Upper lobe of right lung (tissue), 1 donor: ENCODE measurements around the gene PIK3AP1. TPM values are rescaled to one million over a fixed set of nuclear protein-coding genes. Genes with fewer than 3 reads are reported as not detected.

Experiments used
- ATAC-seq: fragments of 200-7000 bp; cut with Tn5 transposase; one replicate; pipeline ENCODE4 v1.9.1; 2020; ENCODE audit warnings: mild to moderate bottlenecking, moderate library complexity
- DNase-seq: peaks from one replicate; pipeline ENCODE4 v3.0.0-alpha.2; 2020
- H3K27ac ChIP-seq: fragments of 200-600 bp; one replicate; pipeline ENCODE4 v1.8.0; 2022
- H3K27me3 ChIP-seq: fragments of 200-600 bp; one replicate; pipeline ENCODE4 v1.8.0; 2022; ENCODE audit warnings: mild to moderate bottlenecking
- H3K36me3 ChIP-seq: fragments of 200-600 bp; one replicate; pipeline ENCODE4 v1.8.0; 2022
- H3K4me1 ChIP-seq: fragments of 200-600 bp; one replicate; pipeline ENCODE4 v1.8.0; 2022
- H3K4me3 ChIP-seq: fragments of 200-600 bp; one replicate; pipeline ENCODE4 v1.8.0; 2022; ENCODE audit warnings: mild to moderate bottlenecking
- H3K9me3 ChIP-seq: fragments of 200-600 bp; one replicate; pipeline ENCODE4 v1.8.0; 2022
- intact Hi-C: fragments of 100-400 bp; cut with DNase I; formaldehyde crosslinking; loops from one replicate; pipeline ENCODE4 v1.11.0; 2022
- total RNA-seq: library from RNA; stranded (reverse); fragmentation: NEBNext Ultra II Directional; extraction: Animal tissue kit (Norgen Biotek cat#: 25700); gene quantifications from one replicate; pipeline ENCODE4 v1.2.1, GENCODE V29; 2021
- TF ChIP-seq, protein P1 (sequence below): fragments of 200-600 bp; IDR thresholded peaks from one replicate; pipeline ENCODE4 v1.8.0; 2022; ENCODE audit warnings: antibody characterized with exemption
- donor health status: DM: no; HTN: yes; CAD: no; lungs with severe emphysema.

Gene PIK3AP1
- total RNA-seq, 1 donor from 2014 or later = 65.2 TPM

DNA sequence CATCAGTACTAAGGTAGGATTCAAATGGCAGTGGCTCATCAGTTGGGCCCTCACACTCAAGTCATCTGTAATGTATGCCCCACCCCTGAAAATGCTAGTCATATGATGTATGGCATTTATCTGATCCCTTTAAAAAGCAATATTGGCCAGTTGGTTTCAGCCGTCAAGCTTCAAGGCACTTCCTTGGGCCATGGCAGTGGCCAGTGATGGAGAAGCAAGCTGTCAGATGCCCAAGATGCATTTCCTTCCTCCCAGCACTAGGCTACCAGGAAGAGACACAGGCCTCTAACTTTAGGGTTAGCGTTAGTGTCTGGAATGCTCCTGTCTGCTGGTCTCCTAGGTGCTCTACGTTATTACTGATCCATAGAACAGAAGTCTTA is 64.1 kb downstream of the PIK3AP1 start:
- peak; percentile 42 for ATAC-seq
- H3K4me3 ChIP-seq = no peak overlapping the region

DNA sequence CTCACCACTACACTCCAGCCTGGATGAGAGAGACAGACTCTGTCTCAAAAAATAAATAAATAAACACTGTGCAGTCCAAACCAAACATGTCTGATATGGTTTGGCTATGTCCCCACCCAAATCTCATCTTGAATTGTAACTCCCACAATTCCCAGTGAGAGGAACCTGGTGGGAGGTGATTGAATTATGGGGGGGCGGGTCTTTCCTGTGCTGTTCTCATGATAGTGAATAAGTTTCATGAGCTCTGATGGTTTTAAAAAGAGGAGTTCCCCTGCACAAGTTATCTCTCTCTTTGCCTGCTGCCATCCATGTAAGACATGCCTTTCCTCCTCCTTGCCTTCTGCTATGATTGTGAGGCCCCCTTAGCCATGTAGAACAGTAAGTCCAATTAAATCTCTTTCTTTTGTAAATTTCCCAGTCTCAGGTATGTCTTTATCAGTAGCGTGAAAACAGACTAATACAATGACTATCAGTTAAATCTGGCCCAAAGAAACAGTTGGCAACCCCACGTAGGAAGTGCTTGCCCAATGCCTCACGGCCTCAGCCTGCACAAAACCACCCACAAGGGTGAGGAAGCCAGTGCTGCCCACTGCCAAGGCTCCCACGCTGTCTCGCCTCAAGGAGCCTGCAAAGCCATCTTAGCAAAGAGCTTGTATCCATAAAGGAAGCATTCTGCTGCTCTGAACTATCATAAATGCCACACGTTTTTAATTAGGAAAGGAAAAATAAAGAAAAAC is 64.7 kb downstream of the PIK3AP1 start:
- ATAC-seq = peak; percentile 80
- H3K9me3 ChIP-seq = no peaks in the 10 kb centered on the region
- H3K4me1 ChIP-seq = no peaks in the 10 kb centered on the region
- TF ChIP-seq, protein P1, sequence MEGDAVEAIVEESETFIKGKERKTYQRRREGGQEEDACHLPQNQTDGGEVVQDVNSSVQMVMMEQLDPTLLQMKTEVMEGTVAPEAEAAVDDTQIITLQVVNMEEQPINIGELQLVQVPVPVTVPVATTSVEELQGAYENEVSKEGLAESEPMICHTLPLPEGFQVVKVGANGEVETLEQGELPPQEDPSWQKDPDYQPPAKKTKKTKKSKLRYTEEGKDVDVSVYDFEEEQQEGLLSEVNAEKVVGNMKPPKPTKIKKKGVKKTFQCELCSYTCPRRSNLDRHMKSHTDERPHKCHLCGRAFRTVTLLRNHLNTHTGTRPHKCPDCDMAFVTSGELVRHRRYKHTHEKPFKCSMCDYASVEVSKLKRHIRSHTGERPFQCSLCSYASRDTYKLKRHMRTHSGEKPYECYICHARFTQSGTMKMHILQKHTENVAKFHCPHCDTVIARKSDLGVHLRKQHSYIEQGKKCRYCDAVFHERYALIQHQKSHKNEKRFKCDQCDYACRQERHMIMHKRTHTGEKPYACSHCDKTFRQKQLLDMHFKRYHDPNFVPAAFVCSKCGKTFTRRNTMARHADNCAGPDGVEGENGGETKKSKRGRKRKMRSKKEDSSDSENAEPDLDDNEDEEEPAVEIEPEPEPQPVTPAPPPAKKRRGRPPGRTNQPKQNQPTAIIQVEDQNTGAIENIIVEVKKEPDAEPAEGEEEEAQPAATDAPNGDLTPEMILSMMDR = no peak
- no peaks in the 10 kb centered on the region for H3K27me3 ChIP-seq
- intact Hi-C loops = no loop called here
- no peak overlapping the region for H3K27ac ChIP-seq
- no peak overlapping the region for H3K4me3 ChIP-seq
- peak; percentile 79 for DNase-seq
- no peaks in the 10 kb centered on the region for H3K36me3 ChIP-seq

More for the DNA sequence above, 64.1 kb downstream of the PIK3AP1 start:
- Histone ChIP-seq H3K36me3 (no peaks in the 10 kb centered on the region), H3K4me1 (no peaks in the 10 kb centered on the region), H3K9me3 (no peaks in the 10 kb centered on the region), H3K27me3 (no peaks in the 10 kb centered on the region), H3K27ac (no peak overlapping the region)
- TF ChIP-seq, protein P1 = no peak
- intact Hi-C loops = no loop called here
- no peak for DNase-seq

DNA sequence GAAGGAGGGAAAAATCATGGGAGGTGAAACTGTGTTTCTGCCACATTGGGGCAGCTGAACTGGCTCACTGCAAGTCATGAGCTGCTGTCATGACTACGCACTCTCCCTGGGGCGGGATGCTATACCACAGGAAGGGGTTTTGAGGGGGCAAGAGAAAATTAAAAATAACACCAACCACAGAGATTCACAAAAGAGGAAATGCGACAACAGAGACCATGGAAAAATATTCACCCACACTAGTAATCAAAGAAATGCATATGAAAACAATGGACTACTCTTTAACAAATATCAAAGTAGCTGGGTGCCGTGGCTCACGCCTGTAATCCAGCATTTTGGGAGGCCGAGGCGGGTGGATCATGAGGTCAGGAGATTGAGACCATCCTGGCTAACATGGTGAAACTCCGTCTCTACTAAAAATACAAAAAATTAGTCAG is 68.3 kb downstream of the PIK3AP1 start:
- no peak overlapping the region for H3K27ac ChIP-seq
- no peak for DNase-seq
- H3K9me3 ChIP-seq = no peaks in the 10 kb centered on the region
- H3K4me3 ChIP-seq = no peak overlapping the region
- H3K36me3 ChIP-seq = no peaks in the 10 kb centered on the region
- TF ChIP-seq, protein P1 = no peak
- intact Hi-C loops = no loop called here
- H3K27me3 ChIP-seq = no peaks in the 10 kb centered on the region
- peak; percentile 62 for ATAC-seq
- no peaks in the 10 kb centered on the region for H3K4me1 ChIP-seq

DNA sequence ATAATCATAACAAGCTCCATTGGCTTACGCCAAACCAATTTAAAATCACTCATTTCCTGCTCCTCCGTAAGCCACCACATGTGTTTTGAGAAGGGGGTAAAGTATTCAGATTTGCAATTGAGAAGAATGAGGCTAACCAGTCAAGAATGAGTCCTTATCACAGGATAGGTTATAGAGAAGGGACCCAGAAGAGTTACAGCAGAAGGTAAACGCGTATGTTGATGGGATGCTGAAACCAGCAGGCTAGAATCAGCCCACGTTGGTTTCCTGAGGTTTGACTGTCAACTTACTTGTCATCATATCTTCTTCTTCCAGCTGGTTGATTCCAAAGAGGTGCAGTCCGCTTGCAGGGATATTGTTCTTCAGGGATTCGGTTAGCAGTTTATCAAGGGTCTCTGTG is 69.4 kb downstream of the PIK3AP1 start:
- H3K27ac ChIP-seq = no peak overlapping the region
- intact Hi-C loops = no loop called here
- H3K4me1 ChIP-seq = peaks cover 2% of the 10 kb centered on the region
- no peaks in the 10 kb centered on the region for H3K36me3 ChIP-seq
- no peaks in the 10 kb centered on the region for H3K27me3 ChIP-seq
- H3K4me3 ChIP-seq = no peak overlapping the region
- DNase-seq (no peak), ATAC-seq (no peak)
- TF ChIP-seq, protein P1 = no peak
- no peaks in the 10 kb centered on the region for H3K9me3 ChIP-seq

DNA sequence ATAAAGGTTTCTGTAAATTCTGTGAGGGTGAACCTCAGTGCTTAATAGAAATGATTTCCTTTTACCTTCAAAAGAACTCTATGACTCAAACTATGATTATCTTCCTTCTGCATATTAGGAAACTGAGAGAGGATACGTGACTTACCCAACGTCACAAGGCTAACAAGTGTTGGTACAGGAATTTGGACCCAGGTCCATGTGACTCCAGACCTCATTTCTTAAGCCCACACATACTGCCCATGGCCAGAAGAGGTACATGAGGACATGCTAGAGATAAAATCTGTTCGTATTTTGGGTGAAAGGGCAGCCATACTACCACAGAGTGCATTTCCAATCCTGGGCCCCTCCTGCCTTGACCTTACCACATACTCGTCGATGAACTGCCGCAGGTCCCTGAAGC is 72.0 kb downstream of the PIK3AP1 start:
- DNase-seq = no peak
- Histone ChIP-seq H3K27ac (no peak overlapping the region), H3K36me3 (no peaks in the 10 kb centered on the region), H3K27me3 (no peaks in the 10 kb centered on the region), H3K4me1 (peaks cover 6% of the 10 kb centered on the region), H3K9me3 (no peaks in the 10 kb centered on the region), H3K4me3 (no peak overlapping the region)
- peak; percentile 51 for ATAC-seq
- intact Hi-C loops = no loop called here
- TF ChIP-seq, protein P1 = no peak
